ENCODE data around the gene LIN7B.
"Not testable (repeated sequence)": the region's sequence is repeated elsewhere in the genome, so short reads cannot be mapped to it uniquely, and the experiment has no call there.

LIN7B gene

GRCh38 chr19:49146408-49146770, 32.2 kb downstream of the LIN7B start:
- not testable (repeated sequence) for H3K9me3 Mint-ChIP-seq, H3K27ac Mint-ChIP-seq
- peaks cover 32% of the 10 kb centered on the region for H3K27me3 Mint-ChIP-seq

GRCh38 chr19:49148044-49148682, 34.0 kb downstream of the LIN7B start:
- Mint-ChIP-seq H3K4me1 (peaks cover 25% of the 10 kb centered on the region), H3K36me3 (no peaks in the 10 kb centered on the region), H3K4me3 (peak overlapping the region; percentile 39), H3K27me3 (peaks cover 40% of the 10 kb centered on the region), H3K27ac (no peak overlapping the region), H3K9me3 (no peaks in the 10 kb centered on the region)

More at GRCh38 chr19:49146408-49146770, 32.2 kb downstream of the LIN7B start:
- H3K4me3 Mint-ChIP-seq, H3K36me3 Mint-ChIP-seq: not testable (repeated sequence)
- peaks cover 31% of the 10 kb centered on the region for H3K4me1 Mint-ChIP-seq

GRCh38 chr19:49148784-49149651, 34.8 kb downstream of the LIN7B start:
- Mint-ChIP-seq H3K27me3 (peaks cover 47% of the 10 kb centered on the region), H3K9me3 (peaks cover 2% of the 10 kb centered on the region), H3K4me1 (peaks cover 24% of the 10 kb centered on the region), H3K36me3 (no peaks in the 10 kb centered on the region), H3K4me3 (peak overlapping the region; percentile 86), H3K27ac (no peak overlapping the region)

- no peak overlapping the region for H3K27ac Mint-ChIP-seq
- H3K27me3 Mint-ChIP-seq, result peaks cover 53% of the 10 kb centered on the region
- H3K4me1 Mint-ChIP-seq, result peaks cover 24% of the 10 kb centered on the region
- no peaks in the 10 kb centered on the region for H3K36me3 Mint-ChIP-seq
- peak overlapping the region; percentile 86 for H3K4me3 Mint-ChIP-seq
- H3K9me3 Mint-ChIP-seq, result peaks cover 9% of the 10 kb centered on the region
Observed at GRCh38 chr19:49149652-49150105, 35.5 kb downstream of the LIN7B start.

- H3K4me3 Mint-ChIP-seq, result peak overlapping the region; percentile 86
- H3K27ac Mint-ChIP-seq, result no peak overlapping the region
Observed at GRCh38 chr19:49150106-49150943, 36.2 kb downstream of the LIN7B start.

GRCh38 chr19:49150944-49151243, 36.7 kb downstream of the LIN7B start:
- Mint-ChIP-seq H3K4me1 (peaks cover 19% of the 10 kb centered on the region), H3K27ac (no peak overlapping the region), H3K27me3 (peaks cover 55% of the 10 kb centered on the region), H3K4me3 (peak overlapping the region; percentile 69), H3K36me3 (no peaks in the 10 kb centered on the region), H3K9me3 (peaks cover 11% of the 10 kb centered on the region)

More at GRCh38 chr19:49150106-49150943, 36.2 kb downstream of the LIN7B start:
- H3K36me3 Mint-ChIP-seq, result no peaks in the 10 kb centered on the region
- H3K4me1 Mint-ChIP-seq, result peaks cover 24% of the 10 kb centered on the region
- peaks cover 11% of the 10 kb centered on the region for H3K9me3 Mint-ChIP-seq
- H3K27me3 Mint-ChIP-seq, result peaks cover 54% of the 10 kb centered on the region

GRCh38 chr19:49151267-49152118, 37.3 kb downstream of the LIN7B start:
- Mint-ChIP-seq H3K9me3 (peaks cover 11% of the 10 kb centered on the region), H3K27me3 (peaks cover 57% of the 10 kb centered on the region), H3K27ac (no peak overlapping the region), H3K4me1 (peaks cover 18% of the 10 kb centered on the region), H3K4me3 (peak overlapping the region; percentile 69), H3K36me3 (no peaks in the 10 kb centered on the region)

- H3K9me3 Mint-ChIP-seq, result peaks cover 11% of the 10 kb centered on the region
- peaks cover 54% of the 10 kb centered on the region for H3K27me3 Mint-ChIP-seq
- H3K27ac Mint-ChIP-seq, result no peak overlapping the region
- peak overlapping the region; percentile 69 for H3K4me3 Mint-ChIP-seq
- peaks cover 18% of the 10 kb centered on the region for H3K4me1 Mint-ChIP-seq
- no peaks in the 10 kb centered on the region for H3K36me3 Mint-ChIP-seq
Observed at GRCh38 chr19:49152119-49152550, 38.0 kb downstream of the LIN7B start.

GRCh38 chr19:49153167-49153809, 39.1 kb downstream of the LIN7B start:
- Mint-ChIP-seq H3K4me1 (peaks cover 20% of the 10 kb centered on the region), H3K4me3 (peak overlapping the region; percentile 24)

GRCh38 chr19:49154279-49154678, 40.1 kb downstream of the LIN7B start:
- H3K36me3 Mint-ChIP-seq, result no peaks in the 10 kb centered on the region
- peaks cover 18% of the 10 kb centered on the region for H3K4me1 Mint-ChIP-seq
- H3K4me3 Mint-ChIP-seq, result no peak overlapping the region
- H3K27me3 Mint-ChIP-seq, result peaks cover 50% of the 10 kb centered on the region
- no peak overlapping the region for H3K27ac Mint-ChIP-seq
- peaks cover 11% of the 10 kb centered on the region for H3K9me3 Mint-ChIP-seq

More at GRCh38 chr19:49153167-49153809, 39.1 kb downstream of the LIN7B start:
- no peaks in the 10 kb centered on the region for H3K36me3 Mint-ChIP-seq
- peaks cover 52% of the 10 kb centered on the region for H3K27me3 Mint-ChIP-seq
- peaks cover 11% of the 10 kb centered on the region for H3K9me3 Mint-ChIP-seq
- no peak overlapping the region for H3K27ac Mint-ChIP-seq

GRCh38 chr19:49155005-49155819, 41.0 kb downstream of the LIN7B start, which contains the start of gene HRC:
Gene HRC (minus strand): TSS chr19:49155396. CDS start chr19:49155237, 159 bp downstream.
- Mint-ChIP-seq H3K9me3 (peaks cover 11% of the 10 kb centered on the region), H3K27me3 (peaks cover 54% of the 10 kb centered on the region), H3K4me1 (peaks cover 13% of the 10 kb centered on the region), H3K27ac (no peak within 1 kb of the TSS), H3K36me3 (no peaks in the 10 kb centered on the region), H3K4me3 (no peak within 1 kb of the TSS)

GRCh38 chr19:49155820-49156346, 41.7 kb downstream of the LIN7B start:
- Mint-ChIP-seq H3K27me3 (peaks cover 60% of the 10 kb centered on the region), H3K36me3 (no peaks in the 10 kb centered on the region), H3K27ac (no peak overlapping the region), H3K9me3 (peaks cover 11% of the 10 kb centered on the region), H3K4me3 (no peak overlapping the region), H3K4me1 (peaks cover 13% of the 10 kb centered on the region)

- peaks cover 11% of the 10 kb centered on the region for H3K9me3 Mint-ChIP-seq
- no peak within 1 kb of the TSS for H3K27ac Mint-ChIP-seq
- peaks cover 6% of the 10 kb centered on the region for H3K4me1 Mint-ChIP-seq
- H3K36me3 Mint-ChIP-seq, result no peaks in the 10 kb centered on the region
- H3K27me3 Mint-ChIP-seq, result peaks cover 52% of the 10 kb centered on the region
- peak within 1 kb of the TSS; percentile 34 for H3K4me3 Mint-ChIP-seq
Observed at GRCh38 chr19:49157445-49158224, 43.5 kb downstream of the LIN7B start, which contains the start of gene TRPM4. Gene TRPM4 (plus strand): TSS chr19:49157792. CDS start chr19:49157867, 75 bp downstream.

All from activated naive CD4-positive, alpha-beta T cell treated with anti-CD3 and anti-CD28 coated beads, Interleukin-2, amount 50 U/mL, for 24 hours (primary cell).